VCaP (cell line): ENCODE measurements around the gene FFAR3.

ENCODE experiments used
- H3K27ac ChIP-seq: fragments of 450-650 bp; 2 replicates; pipeline ENCODE4 v1.5.1; 2017
- CTCF ChIP-seq: fragments of 450-650 bp; conservative IDR thresholded peaks from 2 replicates; pipeline ENCODE4 v1.5.1; 2017; ENCODE audit warnings: mild to moderate bottlenecking, moderate library complexity

Gene FFAR3

GRCh38 chr19:35348911-35349611 lies 9.2 kb upstream of the FFAR3 start:
- no peak for TF ChIP-seq CTCF
- no peak overlapping the region for H3K27ac ChIP-seq

GRCh38 chr19:35349614-35350521 lies 8.4 kb upstream of the FFAR3 start:
- H3K27ac ChIP-seq: no peak overlapping the region
- no peak for TF ChIP-seq CTCF

- no peak overlapping the region for H3K27ac ChIP-seq
- TF ChIP-seq CTCF: no peak
Measured at GRCh38 chr19:35350591-35350990, 7.7 kb upstream of the FFAR3 start.

- TF ChIP-seq CTCF: no peak
- H3K27ac ChIP-seq: no peak overlapping the region
Measured at GRCh38 chr19:35351411-35352176, 6.7 kb upstream of the FFAR3 start.

- no peak overlapping the region for H3K27ac ChIP-seq
- TF ChIP-seq CTCF: no peak
Measured at GRCh38 chr19:35352177-35352447, 6.1 kb upstream of the FFAR3 start.

- H3K27ac ChIP-seq: no peak overlapping the region
- peak; percentile 89 for TF ChIP-seq CTCF
Measured at GRCh38 chr19:35352448-35353304, 5.6 kb upstream of the FFAR3 start.
